HepG2 (cell line): Measurements from ENCODE around the gene TXNDC11. TPM values are rescaled to one million over a fixed set of nuclear protein-coding genes. Genes with fewer than 3 reads are reported as not detected.

Experiments used
- BCL6 ChIP-seq: IDR thresholded peaks from 2 replicates; pipeline ENCODE4 v1.6.1; 2016; ENCODE audit warnings: missing genetic modification reagents, missing compliant biosample characterization
- BRCA1 ChIP-seq: sonication (generic); formaldehyde crosslinking; IDR thresholded peaks from 2 replicates; pipeline ENCODE4 v1.4.0; 2020; ENCODE audit warnings: missing genetic modification reagents
- HNRNPUL1 ChIP-seq: fragments of 200-400 bp; formaldehyde crosslinking; IDR thresholded peaks from 2 replicates; pipeline ENCODE4 v1.6.1; 2017; ENCODE audit warnings: low read depth, mild to moderate bottlenecking, low read length, moderate library complexity
- IKZF1 ChIP-seq: fragments of 450-650 bp; IDR thresholded peaks from 2 replicates; pipeline ENCODE4 v1.7.1; 2016
- NFKBIZ ChIP-seq: IDR thresholded peaks from 2 replicates; pipeline ENCODE4 v1.6.1; 2018; ENCODE audit warnings: missing genetic modification reagents, missing compliant biosample characterization
- NR2F1 ChIP-seq, 2 experiments: fragments of 450-650 bp in 1 of 2; formaldehyde crosslinking in 1 of 2; IDR thresholded peaks; 2 replicates each; pipeline versions ENCODE4 v1.5.0 to v1.6.1; 2016 to 2020; ENCODE audit warnings: mild to moderate bottlenecking in 1 of 2, missing compliant biosample characterization in 1 of 2, missing genetic modification reagents in 1 of 2, moderate library complexity in 1 of 2
- SUZ12 ChIP-seq: fragments of 150-350 bp; IDR thresholded peaks from 2 replicates; pipeline ENCODE4 v1.6.1; 2014; ENCODE audit warnings: low read depth, low read length
- ZBTB7A ChIP-seq: sonication (generic); formaldehyde crosslinking; IDR thresholded peaks from 2 replicates; pipeline ENCODE4 v1.8.0; 2022; ENCODE audit warnings: mild to moderate bottlenecking, missing genetic modification reagents
- ZMYM2 ChIP-seq: sonication (generic); formaldehyde crosslinking; IDR thresholded peaks from 2 replicates; pipeline ENCODE4 v1.8.0; 2022; ENCODE audit warnings: mild to moderate bottlenecking, missing genetic modification reagents
- ZNF605 ChIP-seq: sonication (generic); formaldehyde crosslinking; IDR thresholded peaks from 2 replicates; pipeline ENCODE4 v1.8.0; 2022; ENCODE audit warnings: mild to moderate bottlenecking, missing genetic modification reagents
- polyA plus RNA-seq, 8 experiments: library from polyadenylated mRNA; depleted of rRNA in 3 of 8; stranded (reverse) in 7 of 8; unstranded in 1 of 8; fragments of >200 nt; fragmentation: Illumina TruSeq in 4 of 8; extraction: Trizol in 4 of 8; gene quantifications; 2 replicates each; pipeline versions ENCODE4 v1.2.1 to v1.2.3, GENCODE V29; 2011 to 2016; ENCODE audit warnings: low read depth in 4 of 8, missing spikeins in 1 of 8, mixed read lengths in 1 of 8; ENCODE audit not compliant: insufficient read depth in 1 of 8
- total RNA-seq, 5 experiments: library from RNA; depleted of rRNA; stranded (reverse); fragments of >200 nt; fragmentation: Illumina TruSeq; extraction: Trizol; gene quantifications; 2 replicates each; pipeline ENCODE4 v1.2.3, GENCODE V29; 2016; ENCODE audit warnings: low read depth in 1 of 5
- TF ChIP-seq, protein P1 (sequence below): sonication (generic); formaldehyde crosslinking; conservative IDR thresholded peaks from 2 replicates; pipeline ENCODE4 v1.4.0; 2020; ENCODE audit warnings: missing genetic modification reagents
- TF ChIP-seq, protein P2 (sequence below): sonication (generic); formaldehyde crosslinking; IDR thresholded peaks from 2 replicates; pipeline ENCODE4 v1.5.0; 2020; ENCODE audit warnings: mild to moderate bottlenecking, missing genetic modification reagents
- TF ChIP-seq, protein P3 (sequence below): sonication (generic); formaldehyde crosslinking; IDR thresholded peaks from 2 replicates; pipeline ENCODE4 v1.4.0; 2020; ENCODE audit warnings: missing genetic modification reagents, borderline replicate concordance
- TF ChIP-seq, protein P4 (sequence below): sonication (generic); formaldehyde crosslinking; conservative IDR thresholded peaks from 2 replicates; pipeline ENCODE4 v1.8.0; 2022; ENCODE audit warnings: mild to moderate bottlenecking, moderate library complexity, missing genetic modification reagents
- TF ChIP-seq, protein P5 (sequence below): sonication (generic); formaldehyde crosslinking; IDR thresholded peaks from 2 replicates; pipeline ENCODE4 v1.4.0; 2020; ENCODE audit warnings: mild to moderate bottlenecking, missing genetic modification reagents
- TF ChIP-seq, protein P6 (sequence below): sonication (generic); formaldehyde crosslinking; IDR thresholded peaks from 2 replicates; pipeline ENCODE4 v1.5.1; 2020; ENCODE audit warnings: mild to moderate bottlenecking, missing genetic modification reagents, moderate library complexity

Gene TXNDC11
- total and polyA plus RNA-seq, 2 of the 13 experiments (the other 11 are each of a cell fraction or from before 2014, with no cell fraction given), result 74.9 to 123 TPM

DNA sequence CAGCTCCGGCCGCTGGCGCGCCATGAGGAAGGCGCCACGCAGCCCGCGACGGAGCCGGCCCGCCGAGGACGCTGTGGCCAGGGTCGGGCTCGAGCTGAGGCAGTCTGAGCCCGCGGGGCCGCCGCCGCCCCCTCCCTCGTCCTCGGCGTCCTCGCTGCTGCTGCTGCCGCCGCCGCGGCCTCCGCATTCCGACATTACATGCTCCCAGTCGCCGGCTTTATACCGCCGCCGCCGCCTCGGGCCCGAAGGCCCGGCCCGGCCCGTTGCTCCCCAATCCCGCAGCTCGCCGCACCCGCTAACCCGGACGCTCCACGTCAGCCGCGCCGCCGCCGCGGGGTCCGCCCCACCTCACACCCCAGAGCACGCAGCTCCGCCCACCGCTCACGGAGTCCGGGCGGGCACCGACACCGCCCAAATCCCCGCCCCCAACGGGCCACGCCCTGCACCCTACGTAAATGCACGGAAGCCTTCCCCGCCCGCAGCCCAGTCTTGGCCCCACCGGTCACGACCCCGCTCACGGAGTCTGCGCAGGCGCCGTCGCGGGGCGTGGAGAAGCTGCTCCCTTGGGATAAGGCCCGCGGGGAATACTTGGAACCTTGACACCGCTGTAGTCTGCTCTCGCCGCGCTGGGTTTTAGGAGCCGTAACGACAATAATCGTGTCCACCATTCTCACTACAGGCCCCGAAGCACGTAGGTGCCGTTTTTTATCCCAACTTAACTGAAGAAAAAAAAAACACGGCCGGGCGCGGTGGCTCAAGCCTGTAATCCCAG, at the start of gene TXNDC11 (continued):
- no peak for TF ChIP-seq IKZF1
- TF ChIP-seq, protein P1, sequence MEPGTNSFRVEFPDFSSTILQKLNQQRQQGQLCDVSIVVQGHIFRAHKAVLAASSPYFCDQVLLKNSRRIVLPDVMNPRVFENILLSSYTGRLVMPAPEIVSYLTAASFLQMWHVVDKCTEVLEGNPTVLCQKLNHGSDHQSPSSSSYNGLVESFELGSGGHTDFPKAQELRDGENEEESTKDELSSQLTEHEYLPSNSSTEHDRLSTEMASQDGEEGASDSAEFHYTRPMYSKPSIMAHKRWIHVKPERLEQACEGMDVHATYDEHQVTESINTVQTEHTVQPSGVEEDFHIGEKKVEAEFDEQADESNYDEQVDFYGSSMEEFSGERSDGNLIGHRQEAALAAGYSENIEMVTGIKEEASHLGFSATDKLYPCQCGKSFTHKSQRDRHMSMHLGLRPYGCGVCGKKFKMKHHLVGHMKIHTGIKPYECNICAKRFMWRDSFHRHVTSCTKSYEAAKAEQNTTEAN (CRISPR knock-in tag), result no peak; the same call in 1 of the 2 replicates
- peak; percentile 64 to 83; a peak in 2 of 4 replicates for TF ChIP-seq NR2F1 (CRISPR knock-in tag; IDR thresholded peaks at IDR 0.05)
- no peak for TF ChIP-seq SUZ12
- TF ChIP-seq, protein P2, sequence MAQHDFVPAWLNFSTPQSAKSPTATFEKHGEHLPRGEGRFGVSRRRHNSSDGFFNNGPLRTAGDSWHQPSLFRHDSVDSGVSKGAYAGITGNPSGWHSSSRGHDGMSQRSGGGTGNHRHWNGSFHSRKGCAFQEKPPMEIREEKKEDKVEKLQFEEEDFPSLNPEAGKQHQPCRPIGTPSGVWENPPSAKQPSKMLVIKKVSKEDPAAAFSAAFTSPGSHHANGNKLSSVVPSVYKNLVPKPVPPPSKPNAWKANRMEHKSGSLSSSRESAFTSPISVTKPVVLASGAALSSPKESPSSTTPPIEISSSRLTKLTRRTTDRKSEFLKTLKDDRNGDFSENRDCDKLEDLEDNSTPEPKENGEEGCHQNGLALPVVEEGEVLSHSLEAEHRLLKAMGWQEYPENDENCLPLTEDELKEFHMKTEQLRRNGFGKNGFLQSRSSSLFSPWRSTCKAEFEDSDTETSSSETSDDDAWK, result no peak
- peak; percentile 48; the same call in 1 of the 2 replicates for TF ChIP-seq ZBTB7A (CRISPR knock-in tag)
- peak; percentile 48; the same call in 1 of the 2 replicates for TF ChIP-seq BCL6 (CRISPR knock-in tag)
- 0 out of 2 replicates have a peak, but pooled peaks have one; percentile 3 for TF ChIP-seq BRCA1 (CRISPR knock-in tag)
- TF ChIP-seq, protein P3, sequence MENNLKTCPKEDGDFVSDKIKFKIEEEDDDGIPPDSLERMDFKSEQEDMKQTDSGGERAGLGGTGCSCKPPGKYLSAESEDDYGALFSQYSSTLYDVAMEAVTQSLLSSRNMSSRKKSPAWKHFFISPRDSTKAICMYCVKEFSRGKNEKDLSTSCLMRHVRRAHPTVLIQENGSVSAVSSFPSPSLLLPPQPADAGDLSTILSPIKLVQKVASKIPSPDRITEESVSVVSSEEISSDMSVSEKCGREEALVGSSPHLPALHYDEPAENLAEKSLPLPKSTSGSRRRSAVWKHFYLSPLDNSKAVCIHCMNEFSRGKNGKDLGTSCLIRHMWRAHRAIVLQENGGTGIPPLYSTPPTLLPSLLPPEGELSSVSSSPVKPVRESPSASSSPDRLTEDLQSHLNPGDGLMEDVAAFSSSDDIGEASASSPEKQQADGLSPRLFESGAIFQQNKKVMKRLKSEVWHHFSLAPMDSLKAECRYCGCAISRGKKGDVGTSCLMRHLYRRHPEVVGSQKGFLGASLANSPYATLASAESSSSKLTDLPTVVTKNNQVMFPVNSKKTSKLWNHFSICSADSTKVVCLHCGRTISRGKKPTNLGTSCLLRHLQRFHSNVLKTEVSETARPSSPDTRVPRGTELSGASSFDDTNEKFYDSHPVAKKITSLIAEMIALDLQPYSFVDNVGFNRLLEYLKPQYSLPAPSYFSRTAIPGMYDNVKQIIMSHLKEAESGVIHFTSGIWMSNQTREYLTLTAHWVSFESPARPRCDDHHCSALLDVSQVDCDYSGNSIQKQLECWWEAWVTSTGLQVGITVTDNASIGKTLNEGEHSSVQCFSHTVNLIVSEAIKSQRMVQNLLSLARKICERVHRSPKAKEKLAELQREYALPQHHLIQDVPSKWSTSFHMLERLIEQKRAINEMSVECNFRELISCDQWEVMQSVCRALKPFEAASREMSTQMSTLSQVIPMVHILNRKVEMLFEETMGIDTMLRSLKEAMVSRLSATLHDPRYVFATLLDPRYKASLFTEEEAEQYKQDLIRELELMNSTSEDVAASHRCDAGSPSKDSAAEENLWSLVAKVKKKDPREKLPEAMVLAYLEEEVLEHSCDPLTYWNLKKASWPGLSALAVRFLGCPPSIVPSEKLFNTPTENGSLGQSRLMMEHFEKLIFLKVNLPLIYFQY (CRISPR knock-in tag), result peak; percentile 100
- TF ChIP-seq ZNF605 (CRISPR knock-in tag), result peak; percentile 90
- TF ChIP-seq, protein P4, sequence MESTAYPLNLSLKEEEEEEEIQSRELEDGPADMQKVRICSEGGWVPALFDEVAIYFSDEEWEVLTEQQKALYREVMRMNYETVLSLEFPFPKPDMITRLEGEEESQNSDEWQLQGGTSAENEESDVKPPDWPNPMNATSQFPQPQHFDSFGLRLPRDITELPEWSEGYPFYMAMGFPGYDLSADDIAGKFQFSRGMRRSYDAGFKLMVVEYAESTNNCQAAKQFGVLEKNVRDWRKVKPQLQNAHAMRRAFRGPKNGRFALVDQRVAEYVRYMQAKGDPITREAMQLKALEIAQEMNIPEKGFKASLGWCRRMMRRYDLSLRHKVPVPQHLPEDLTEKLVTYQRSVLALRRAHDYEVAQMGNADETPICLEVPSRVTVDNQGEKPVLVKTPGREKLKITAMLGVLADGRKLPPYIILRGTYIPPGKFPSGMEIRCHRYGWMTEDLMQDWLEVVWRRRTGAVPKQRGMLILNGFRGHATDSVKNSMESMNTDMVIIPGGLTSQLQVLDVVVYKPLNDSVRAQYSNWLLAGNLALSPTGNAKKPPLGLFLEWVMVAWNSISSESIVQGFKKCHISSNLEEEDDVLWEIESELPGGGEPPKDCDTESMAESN (CRISPR knock-in tag), result 0 out of 2 replicates have a peak, but pooled peaks have one; percentile 34
- TF ChIP-seq, protein P5, sequence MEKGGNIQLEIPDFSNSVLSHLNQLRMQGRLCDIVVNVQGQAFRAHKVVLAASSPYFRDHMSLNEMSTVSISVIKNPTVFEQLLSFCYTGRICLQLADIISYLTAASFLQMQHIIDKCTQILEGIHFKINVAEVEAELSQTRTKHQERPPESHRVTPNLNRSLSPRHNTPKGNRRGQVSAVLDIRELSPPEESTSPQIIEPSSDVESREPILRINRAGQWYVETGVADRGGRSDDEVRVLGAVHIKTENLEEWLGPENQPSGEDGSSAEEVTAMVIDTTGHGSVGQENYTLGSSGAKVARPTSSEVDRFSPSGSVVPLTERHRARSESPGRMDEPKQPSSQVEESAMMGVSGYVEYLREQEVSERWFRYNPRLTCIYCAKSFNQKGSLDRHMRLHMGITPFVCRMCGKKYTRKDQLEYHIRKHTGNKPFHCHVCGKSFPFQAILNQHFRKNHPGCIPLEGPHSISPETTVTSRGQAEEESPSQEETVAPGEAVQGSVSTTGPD, result no peak
- no peak; the same call in 1 of the 2 replicates for TF ChIP-seq HNRNPUL1
- no peak for TF ChIP-seq NFKBIZ (CRISPR knock-in tag)
- no peak for TF ChIP-seq ZMYM2 (CRISPR knock-in tag)
- TF ChIP-seq, protein P6, sequence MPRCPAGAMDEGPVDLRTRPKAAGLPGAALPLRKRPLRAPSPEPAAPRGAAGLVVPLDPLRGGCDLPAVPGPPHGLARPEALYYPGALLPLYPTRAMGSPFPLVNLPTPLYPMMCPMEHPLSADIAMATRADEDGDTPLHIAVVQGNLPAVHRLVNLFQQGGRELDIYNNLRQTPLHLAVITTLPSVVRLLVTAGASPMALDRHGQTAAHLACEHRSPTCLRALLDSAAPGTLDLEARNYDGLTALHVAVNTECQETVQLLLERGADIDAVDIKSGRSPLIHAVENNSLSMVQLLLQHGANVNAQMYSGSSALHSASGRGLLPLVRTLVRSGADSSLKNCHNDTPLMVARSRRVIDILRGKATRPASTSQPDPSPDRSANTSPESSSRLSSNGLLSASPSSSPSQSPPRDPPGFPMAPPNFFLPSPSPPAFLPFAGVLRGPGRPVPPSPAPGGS (CRISPR knock-in tag), result peak; percentile 95
